ENCODE results near the gene WARS2.
"Not testable (repeated sequence)": the region's sequence is repeated elsewhere in the genome, so short reads cannot be mapped to it uniquely, and the experiment has no call there.

The WARS2 gene

GRCh38 chr1:119139403-119139802 lies 1.1 kb downstream of the WARS2 start:
- H3K9ac ChIP-seq (ENCODE audit: low read depth, low read length), result peak overlapping the region; percentile 93
- no peaks in the 10 kb centered on the region for H3K27me3 ChIP-seq (ENCODE audit: control insufficient read depth, insufficient read depth, low read length)
- H3K4me3 ChIP-seq (ENCODE audit: low read length), result peak overlapping the region; percentile 82

DNA sequence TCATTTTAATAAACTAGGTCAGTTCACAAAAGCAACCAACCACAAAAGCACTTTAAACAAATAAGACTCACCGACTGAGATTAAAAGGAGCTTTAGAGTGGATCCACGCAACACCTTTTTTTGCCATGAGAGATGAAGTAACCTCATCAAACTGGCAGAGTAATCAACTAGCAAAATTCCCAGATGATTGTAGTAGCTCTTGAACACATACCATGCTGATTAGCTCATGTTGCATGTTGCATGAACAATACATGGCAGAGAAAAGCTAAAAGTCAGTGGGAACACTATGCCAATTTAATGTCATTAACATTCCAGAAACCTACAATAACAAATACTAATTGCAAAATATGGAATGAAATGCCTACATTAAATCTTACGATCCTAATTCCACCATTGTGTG lies 4.1 kb downstream of the WARS2 start:
- no peak overlapping the region for H3K4me3 ChIP-seq (ENCODE audit: low read length)
- H3K9me3 ChIP-seq (replicated peaks; ENCODE audit: low read length), result no peaks in the 10 kb centered on the region
- no peaks in the 10 kb centered on the region for H3K27me3 ChIP-seq (ENCODE audit: control insufficient read depth, insufficient read depth, low read length)
- H3K4me1 ChIP-seq (ENCODE audit: control insufficient read depth, insufficient read depth, low read length), result peaks cover 23% of the 10 kb centered on the region
- no peak overlapping the region for H3K9ac ChIP-seq (ENCODE audit: low read depth, low read length)
- H3K36me3 ChIP-seq (ENCODE audit: insufficient read depth, low read length), result no peaks in the 10 kb centered on the region
- no peak overlapping the region for H3K4me2 ChIP-seq (ENCODE audit: low read length)

More at GRCh38 chr1:119139403-119139802, 1.1 kb downstream of the WARS2 start:
- Histone ChIP-seq H3K4me1 (ENCODE audit: control insufficient read depth, insufficient read depth, low read length) (peaks cover 25% of the 10 kb centered on the region), H3K4me2 (ENCODE audit: low read length) (peak overlapping the region; percentile 87), H3K9me3 (replicated peaks; ENCODE audit: low read length) (no peaks in the 10 kb centered on the region), H3K36me3 (ENCODE audit: insufficient read depth, low read length) (no peaks in the 10 kb centered on the region)

DNA sequence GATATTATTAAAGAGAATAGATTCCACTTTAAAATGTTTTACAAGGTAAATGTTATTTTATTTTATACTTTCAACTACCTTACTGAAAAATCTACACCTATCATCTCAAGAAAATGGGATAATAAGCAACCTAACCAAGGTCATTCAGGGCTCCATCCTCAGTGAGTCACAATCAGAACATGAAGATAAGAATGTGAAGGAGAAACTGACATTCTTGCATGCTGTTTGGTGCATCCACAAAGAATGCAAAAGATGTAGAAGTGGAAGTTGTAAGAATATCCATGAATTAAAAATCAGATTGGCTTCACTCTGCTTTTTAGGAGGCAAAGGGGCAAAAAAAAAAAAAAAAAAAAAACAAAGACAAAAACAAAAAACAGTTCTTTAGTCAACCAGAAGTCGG lies 6.5 kb downstream of the WARS2 start:
- H3K9ac ChIP-seq (ENCODE audit: low read depth, low read length), result peak overlapping the region; percentile 8
- H3K4me3 ChIP-seq (ENCODE audit: low read length), result no peak overlapping the region
- no peaks in the 10 kb centered on the region for H3K36me3 ChIP-seq (ENCODE audit: insufficient read depth, low read length)
- H3K27me3 ChIP-seq (ENCODE audit: control insufficient read depth, insufficient read depth, low read length), result no peaks in the 10 kb centered on the region
- H3K4me1 ChIP-seq (ENCODE audit: control insufficient read depth, insufficient read depth, low read length), result peaks cover 10% of the 10 kb centered on the region
- H3K9me3 ChIP-seq (replicated peaks; ENCODE audit: low read length), result no peaks in the 10 kb centered on the region
- H3K4me2 ChIP-seq (ENCODE audit: low read length), result no peak overlapping the region

DNA sequence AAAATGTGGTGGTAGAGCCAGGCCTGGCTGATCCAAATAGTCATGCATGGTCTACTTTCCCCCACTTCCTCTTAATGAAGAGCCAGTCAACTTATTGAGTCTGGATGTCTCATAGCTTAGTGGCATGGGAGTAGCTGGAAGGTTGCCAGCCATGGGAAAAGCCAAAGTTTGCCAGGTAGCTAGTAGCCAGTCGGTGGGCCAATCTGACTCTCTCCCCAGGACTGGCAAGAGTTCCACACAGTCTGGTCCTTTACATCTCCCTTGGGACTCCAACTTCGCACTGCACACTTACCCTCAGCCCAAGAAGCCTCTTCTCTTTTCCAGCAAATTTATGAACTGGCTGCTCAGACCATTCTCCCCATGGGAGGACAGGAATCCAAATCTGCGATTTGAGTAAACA lies 8.3 kb downstream of the WARS2 start:
- H3K4me3 ChIP-seq (ENCODE audit: low read length), result no peak overlapping the region
- H3K27me3 ChIP-seq (ENCODE audit: control insufficient read depth, insufficient read depth, low read length), result no peaks in the 10 kb centered on the region
- H3K9ac ChIP-seq (ENCODE audit: low read depth, low read length), result no peak overlapping the region
- H3K4me2 ChIP-seq (ENCODE audit: low read length), result no peak overlapping the region
- H3K4me1 ChIP-seq (ENCODE audit: control insufficient read depth, insufficient read depth, low read length), result peaks cover 10% of the 10 kb centered on the region
- H3K36me3 ChIP-seq (ENCODE audit: insufficient read depth, low read length), result no peaks in the 10 kb centered on the region
- no peaks in the 10 kb centered on the region for H3K9me3 ChIP-seq (replicated peaks; ENCODE audit: low read length)

DNA sequence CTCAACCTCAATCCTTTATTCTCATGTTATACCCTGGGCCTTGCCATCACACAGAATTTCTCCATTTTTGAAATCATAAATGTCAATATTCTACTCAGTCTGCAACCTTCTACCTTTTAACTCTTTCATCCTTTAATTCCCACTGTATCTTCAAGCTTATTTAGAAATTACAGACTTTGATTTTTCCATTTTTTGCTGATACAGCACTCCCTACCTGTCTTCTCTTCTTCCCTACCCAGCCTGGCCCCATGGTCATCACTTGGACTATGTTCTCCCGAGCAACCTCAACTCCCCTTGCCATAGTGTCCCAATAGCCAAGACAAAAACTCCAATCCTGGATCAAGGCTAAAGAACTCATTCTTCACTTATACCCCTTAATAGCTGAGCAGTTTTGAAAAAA lies 14.6 kb downstream of the WARS2 start:
- Histone ChIP-seq H3K4me2 (ENCODE audit: low read length) (no peak overlapping the region), H3K9me3 (replicated peaks; ENCODE audit: low read length) (no peaks in the 10 kb centered on the region), H3K27me3 (ENCODE audit: control insufficient read depth, insufficient read depth, low read length) (no peaks in the 10 kb centered on the region), H3K9ac (ENCODE audit: low read depth, low read length) (no peak overlapping the region), H3K4me3 (ENCODE audit: low read length) (no peak overlapping the region), H3K36me3 (ENCODE audit: insufficient read depth, low read length) (no peaks in the 10 kb centered on the region), H3K4me1 (ENCODE audit: control insufficient read depth, insufficient read depth, low read length) (no peaks in the 10 kb centered on the region)

GRCh38 chr1:119124764-119125163 lies 15.7 kb downstream of the WARS2 start:
- H3K4me2 ChIP-seq (ENCODE audit: low read length), result no peak overlapping the region
- H3K27me3 ChIP-seq (ENCODE audit: control insufficient read depth, insufficient read depth, low read length), result no peaks in the 10 kb centered on the region
- H3K4me1 ChIP-seq (ENCODE audit: control insufficient read depth, insufficient read depth, low read length), result no peaks in the 10 kb centered on the region
- no peaks in the 10 kb centered on the region for H3K36me3 ChIP-seq (ENCODE audit: insufficient read depth, low read length)
- no peak overlapping the region for H3K9ac ChIP-seq (ENCODE audit: low read depth, low read length)
- H3K9me3 ChIP-seq (replicated peaks; ENCODE audit: low read length), result no peaks in the 10 kb centered on the region
- no peak overlapping the region for H3K4me3 ChIP-seq (ENCODE audit: low read length)

DNA sequence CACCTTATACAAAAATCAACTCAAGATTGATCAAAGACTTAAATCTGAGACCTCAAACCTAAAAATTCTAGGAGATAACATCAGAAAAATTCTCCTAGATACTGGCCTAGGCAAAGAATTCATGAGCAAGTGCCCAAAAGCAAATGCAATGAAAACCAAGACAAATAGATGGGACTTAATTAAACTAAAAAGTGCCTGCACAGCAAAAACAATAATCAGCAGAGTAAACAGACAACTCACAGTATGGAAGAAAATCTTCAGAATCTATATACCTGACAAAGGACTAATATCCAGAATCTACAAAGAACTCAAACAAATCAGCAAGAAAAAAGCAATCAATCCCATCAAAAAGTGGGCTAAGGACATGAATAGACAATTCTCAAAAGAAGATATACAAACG lies 18.6 kb downstream of the WARS2 start:
- not testable (repeated sequence) for H3K9ac ChIP-seq (ENCODE audit: low read depth, low read length); H3K36me3 ChIP-seq (ENCODE audit: insufficient read depth, low read length); H3K4me3 ChIP-seq (ENCODE audit: low read length); H3K27me3 ChIP-seq (ENCODE audit: control insufficient read depth, insufficient read depth, low read length); H3K9me3 ChIP-seq (replicated peaks; ENCODE audit: low read length); H3K4me2 ChIP-seq (ENCODE audit: low read length); H3K4me1 ChIP-seq (ENCODE audit: control insufficient read depth, insufficient read depth, low read length)

DNA sequence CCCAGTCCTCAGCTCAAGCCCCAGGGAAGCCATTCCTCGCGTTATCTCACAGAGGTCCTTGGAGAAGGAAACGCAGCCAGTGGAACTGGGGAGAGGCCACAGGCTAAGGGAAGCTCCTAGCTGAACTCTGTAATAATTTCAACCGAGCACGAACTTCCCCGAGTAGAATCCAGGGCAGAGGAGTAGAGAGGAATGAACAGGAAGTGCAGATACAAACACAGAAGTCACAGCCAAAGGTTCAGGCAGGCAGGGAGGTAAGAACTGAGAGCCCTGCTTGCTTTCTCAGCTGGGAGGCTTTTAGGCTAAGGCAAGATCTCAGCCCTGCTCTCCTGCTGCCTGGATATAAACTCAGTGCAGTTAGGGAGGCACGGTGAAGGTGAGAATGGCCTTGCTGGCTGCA lies 23.7 kb downstream of the WARS2 start:
- no peak overlapping the region for H3K4me3 ChIP-seq (ENCODE audit: low read length)
- H3K36me3 ChIP-seq (ENCODE audit: insufficient read depth, low read length), result no peaks in the 10 kb centered on the region
- no peaks in the 10 kb centered on the region for H3K9me3 ChIP-seq (replicated peaks; ENCODE audit: low read length)
- no peaks in the 10 kb centered on the region for H3K4me1 ChIP-seq (ENCODE audit: control insufficient read depth, insufficient read depth, low read length)
- H3K27me3 ChIP-seq (ENCODE audit: control insufficient read depth, insufficient read depth, low read length), result no peaks in the 10 kb centered on the region
- no peak overlapping the region for H3K4me2 ChIP-seq (ENCODE audit: low read length)
- no peak overlapping the region for H3K9ac ChIP-seq (ENCODE audit: low read depth, low read length)

DNA sequence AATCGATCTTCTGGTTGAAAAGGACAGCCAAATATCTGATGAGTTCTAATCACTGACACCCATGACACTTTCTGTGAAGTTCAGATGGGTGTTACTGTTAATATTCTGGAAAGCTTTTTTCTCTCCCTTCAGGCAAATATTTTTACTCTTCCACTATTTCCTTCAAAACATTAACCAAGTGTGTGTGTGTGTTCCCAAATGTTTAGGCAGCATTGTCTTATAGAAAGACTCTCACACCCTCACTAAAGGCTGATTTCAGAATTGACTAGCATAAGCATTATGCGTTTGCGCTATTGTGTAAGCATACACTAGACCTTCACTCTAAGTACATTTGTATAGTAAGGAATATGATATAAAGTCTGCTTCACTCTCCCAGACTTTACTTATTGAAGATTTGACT lies 24.7 kb downstream of the WARS2 start:
- Histone ChIP-seq H3K36me3 (ENCODE audit: insufficient read depth, low read length) (no peaks in the 10 kb centered on the region), H3K9ac (ENCODE audit: low read depth, low read length) (no peak overlapping the region), H3K27me3 (ENCODE audit: control insufficient read depth, insufficient read depth, low read length) (no peaks in the 10 kb centered on the region), H3K4me3 (ENCODE audit: low read length) (no peak overlapping the region), H3K4me1 (ENCODE audit: control insufficient read depth, insufficient read depth, low read length) (no peaks in the 10 kb centered on the region), H3K4me2 (ENCODE audit: low read length) (no peak overlapping the region), H3K9me3 (replicated peaks; ENCODE audit: low read length) (no peaks in the 10 kb centered on the region)

- Histone ChIP-seq H3K27me3 (ENCODE audit: control insufficient read depth, insufficient read depth, low read length) (no peaks in the 10 kb centered on the region), H3K4me1 (ENCODE audit: control insufficient read depth, insufficient read depth, low read length) (no peaks in the 10 kb centered on the region), H3K36me3 (ENCODE audit: insufficient read depth, low read length) (no peaks in the 10 kb centered on the region), H3K4me3 (ENCODE audit: low read length) (no peak overlapping the region), H3K9ac (ENCODE audit: low read depth, low read length) (no peak overlapping the region), H3K4me2 (ENCODE audit: low read length) (no peak overlapping the region), H3K9me3 (replicated peaks; ENCODE audit: low read length) (no peaks in the 10 kb centered on the region)
Observed at GRCh38 chr1:119115311-119115710, 25.1 kb downstream of the WARS2 start.

GRCh38 chr1:119114786-119115185 lies 25.7 kb downstream of the WARS2 start:
- Histone ChIP-seq H3K9me3 (replicated peaks; ENCODE audit: low read length) (no peaks in the 10 kb centered on the region), H3K9ac (ENCODE audit: low read depth, low read length) (no peak overlapping the region), H3K4me2 (ENCODE audit: low read length) (no peak overlapping the region), H3K4me1 (ENCODE audit: control insufficient read depth, insufficient read depth, low read length) (no peaks in the 10 kb centered on the region), H3K4me3 (ENCODE audit: low read length) (no peak overlapping the region), H3K27me3 (ENCODE audit: control insufficient read depth, insufficient read depth, low read length) (no peaks in the 10 kb centered on the region), H3K36me3 (ENCODE audit: insufficient read depth, low read length) (no peaks in the 10 kb centered on the region)

GRCh38 chr1:119112791-119113190 lies 27.7 kb downstream of the WARS2 start:
- no peaks in the 10 kb centered on the region for H3K4me1 ChIP-seq (ENCODE audit: control insufficient read depth, insufficient read depth, low read length)
- H3K36me3 ChIP-seq (ENCODE audit: insufficient read depth, low read length), result no peaks in the 10 kb centered on the region
- no peak overlapping the region for H3K4me3 ChIP-seq (ENCODE audit: low read length)
- no peak overlapping the region for H3K9ac ChIP-seq (ENCODE audit: low read depth, low read length)
- H3K9me3 ChIP-seq (replicated peaks; ENCODE audit: low read length), result no peaks in the 10 kb centered on the region
- H3K27me3 ChIP-seq (ENCODE audit: control insufficient read depth, insufficient read depth, low read length), result no peaks in the 10 kb centered on the region
- H3K4me2 ChIP-seq (ENCODE audit: low read length), result no peak overlapping the region

Data from skeletal muscle satellite cell (primary cell).